Hepatocyte (in vitro differentiated cells): ENCODE data around the gene SLC44A4. TPM values are rescaled to one million over a fixed set of nuclear protein-coding genes. Genes with fewer than 3 reads are reported as not detected.

Source experiments
- DNase-seq: peaks from one replicate; pipeline ENCODE4 v3.0.0-alpha.2; 2016; ENCODE audit warnings: low spot score
- H2AFZ ChIP-seq: fragments of 200-600 bp; sonication (generic); 2 replicates; pipeline ENCODE4 v1.6.0; 2016; ENCODE audit warnings: antibody characterized with exemption, mild to moderate bottlenecking
- H3K27ac ChIP-seq: fragments of 200-600 bp; sonication (generic); 2 replicates; pipeline ENCODE4 v1.5.1; 2016; ENCODE audit warnings: mild to moderate bottlenecking
- H3K27me3 ChIP-seq: fragments of 200-600 bp; sonication (generic); 2 replicates; pipeline ENCODE4 v1.6.1; 2016
- H3K36me3 ChIP-seq: fragments of 200-600 bp; sonication (generic); replicated peaks from 2 replicates; pipeline ENCODE4 v1.5.1; 2016; ENCODE audit warnings: low read depth; ENCODE audit not compliant: insufficient read depth
- H3K4me1 ChIP-seq: fragments of 200-600 bp; sonication (generic); 2 replicates; pipeline ENCODE4 v1.5.1; 2016; ENCODE audit warnings: mild to moderate bottlenecking, moderate library complexity; ENCODE audit not compliant: insufficient read depth
- H3K4me2 ChIP-seq: fragments of 200-600 bp; sonication (generic); 2 replicates; pipeline ENCODE4 v1.6.0; 2016
- H3K4me3 ChIP-seq: fragments of 200-600 bp; sonication (generic); 2 replicates; pipeline ENCODE4 v1.5.1; 2016; ENCODE audit warnings: mild to moderate bottlenecking
- H3K79me2 ChIP-seq: fragments of 200-600 bp; sonication (generic); 2 replicates; pipeline ENCODE4 v1.6.0; 2017; ENCODE audit warnings: mild to moderate bottlenecking
- H3K9me2 ChIP-seq: fragments of 200-600 bp; sonication (generic); replicated peaks from 2 replicates; pipeline ENCODE4 v1.6.0; 2017; ENCODE audit warnings: mild to moderate bottlenecking; ENCODE audit not compliant: insufficient read depth
- H3K9me3 ChIP-seq: fragments of 200-600 bp; sonication (generic); 2 replicates; pipeline ENCODE4 v1.5.1; 2016; ENCODE audit warnings: low read depth, mild to moderate bottlenecking
- H4K20me1 ChIP-seq: fragments of 200-600 bp; sonication (generic); 2 replicates; pipeline ENCODE4 v1.6.0; 2016; ENCODE audit warnings: mild to moderate bottlenecking; ENCODE audit not compliant: insufficient read depth, poor library complexity, severe bottlenecking
- EZH2 ChIP-seq: fragments of 200-600 bp; sonication (generic); IDR thresholded peaks from 2 replicates; pipeline ENCODE4 v1.6.1; 2016; ENCODE audit warnings: antibody characterized with exemption, mild to moderate bottlenecking, borderline replicate concordance
- EZH2phosphoT487 ChIP-seq: fragments of 200-600 bp; sonication (generic); IDR thresholded peaks from one replicate; pipeline ENCODE4 v1.6.1; 2018; ENCODE audit warnings: antibody characterized with exemption, mild to moderate bottlenecking, low read depth, moderate library complexity; ENCODE audit not compliant: unreplicated experiment, severe bottlenecking
- WGBS: methylation state at CpG from one replicate; pipeline ENCODE4 v1.1.6; 2016; ENCODE audit warnings: low lambda C conversion rate; ENCODE audit errors: missing lambda C conversion rate; 5-methylcytosine and 5-hydroxymethylcytosine counted together
- polyA plus RNA-seq: library from polyadenylated mRNA; unstranded; fragments of >200 nt; fragmentation: Nextera tagmentation; extraction: Ambion mirVana; gene quantifications from 2 replicates; pipeline ENCODE4 v1.2.1, GENCODE V29; 2016
- total RNA-seq: library from RNA; depleted of rRNA; stranded (reverse); fragments of >200 nt; gene quantifications from 2 replicates; pipeline ENCODE4 v1.2.3, GENCODE V29; 2014
- TF ChIP-seq, protein P1 (sequence below): fragments of 200-600 bp; sonication (generic); IDR thresholded peaks from 2 replicates; pipeline ENCODE4 v1.5.1; 2016; ENCODE audit warnings: antibody characterized with exemption, mild to moderate bottlenecking; ENCODE audit not compliant: poor library complexity

SLC44A4 gene
- total and polyA plus RNA-seq, 2 experiments from 2014 or later = 76.2 to 90.8 TPM

DNA sequence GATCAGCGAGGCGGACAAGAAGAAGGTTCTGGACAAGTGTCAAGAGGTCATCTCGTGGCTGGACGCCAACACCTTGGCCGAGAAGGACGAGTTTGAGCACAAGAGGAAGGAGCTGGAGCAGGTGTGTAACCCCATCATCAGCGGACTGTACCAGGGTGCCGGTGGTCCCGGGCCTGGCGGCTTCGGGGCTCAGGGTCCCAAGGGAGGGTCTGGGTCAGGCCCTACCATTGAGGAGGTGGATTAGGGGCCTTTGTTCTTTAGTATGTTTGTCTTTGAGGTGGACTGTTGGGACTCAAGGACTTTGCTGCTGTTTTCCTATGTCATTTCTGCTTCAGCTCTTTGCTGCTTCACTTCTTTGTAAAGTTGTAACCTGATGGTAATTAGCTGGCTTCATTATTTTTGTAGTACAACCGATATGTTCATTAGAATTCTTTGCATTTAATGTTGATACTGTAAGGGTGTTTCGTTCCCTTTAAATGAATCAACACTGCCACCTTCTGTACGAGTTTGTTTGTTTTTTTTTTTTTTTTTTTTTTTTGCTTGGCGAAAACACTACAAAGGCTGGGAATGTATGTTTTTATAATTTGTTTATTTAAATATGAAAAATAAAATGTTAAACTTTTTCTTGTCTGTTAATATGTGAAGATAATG lies 49.0 kb downstream of the SLC44A4 start:
- TF ChIP-seq, protein P1, sequence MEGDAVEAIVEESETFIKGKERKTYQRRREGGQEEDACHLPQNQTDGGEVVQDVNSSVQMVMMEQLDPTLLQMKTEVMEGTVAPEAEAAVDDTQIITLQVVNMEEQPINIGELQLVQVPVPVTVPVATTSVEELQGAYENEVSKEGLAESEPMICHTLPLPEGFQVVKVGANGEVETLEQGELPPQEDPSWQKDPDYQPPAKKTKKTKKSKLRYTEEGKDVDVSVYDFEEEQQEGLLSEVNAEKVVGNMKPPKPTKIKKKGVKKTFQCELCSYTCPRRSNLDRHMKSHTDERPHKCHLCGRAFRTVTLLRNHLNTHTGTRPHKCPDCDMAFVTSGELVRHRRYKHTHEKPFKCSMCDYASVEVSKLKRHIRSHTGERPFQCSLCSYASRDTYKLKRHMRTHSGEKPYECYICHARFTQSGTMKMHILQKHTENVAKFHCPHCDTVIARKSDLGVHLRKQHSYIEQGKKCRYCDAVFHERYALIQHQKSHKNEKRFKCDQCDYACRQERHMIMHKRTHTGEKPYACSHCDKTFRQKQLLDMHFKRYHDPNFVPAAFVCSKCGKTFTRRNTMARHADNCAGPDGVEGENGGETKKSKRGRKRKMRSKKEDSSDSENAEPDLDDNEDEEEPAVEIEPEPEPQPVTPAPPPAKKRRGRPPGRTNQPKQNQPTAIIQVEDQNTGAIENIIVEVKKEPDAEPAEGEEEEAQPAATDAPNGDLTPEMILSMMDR = peak; percentile 62
- no peak for TF ChIP-seq EZH2
- TF ChIP-seq EZH2phosphoT487 = no peak
- peak; percentile 46 for DNase-seq
- Histone ChIP-seq H2AFZ (peak overlapping the region; percentile 41), H3K27me3 (no peaks in the 10 kb centered on the region), H3K27ac (peak overlapping the region; percentile 86), H3K36me3 (no peaks in the 10 kb centered on the region), H4K20me1 (no peaks in the 10 kb centered on the region), H3K9me3 (no peaks in the 10 kb centered on the region), H3K4me1 (peaks cover 31% of the 10 kb centered on the region), H3K4me2 (peak overlapping the region; percentile 85), H3K9me2 (no peaks in the 10 kb centered on the region), H3K79me2 (peaks cover 37% of the 10 kb centered on the region), H3K4me3 (peak overlapping the region; percentile 75)
- 5% methylated on average over 15 of the region's 15 CpGs for WGBS

DNA sequence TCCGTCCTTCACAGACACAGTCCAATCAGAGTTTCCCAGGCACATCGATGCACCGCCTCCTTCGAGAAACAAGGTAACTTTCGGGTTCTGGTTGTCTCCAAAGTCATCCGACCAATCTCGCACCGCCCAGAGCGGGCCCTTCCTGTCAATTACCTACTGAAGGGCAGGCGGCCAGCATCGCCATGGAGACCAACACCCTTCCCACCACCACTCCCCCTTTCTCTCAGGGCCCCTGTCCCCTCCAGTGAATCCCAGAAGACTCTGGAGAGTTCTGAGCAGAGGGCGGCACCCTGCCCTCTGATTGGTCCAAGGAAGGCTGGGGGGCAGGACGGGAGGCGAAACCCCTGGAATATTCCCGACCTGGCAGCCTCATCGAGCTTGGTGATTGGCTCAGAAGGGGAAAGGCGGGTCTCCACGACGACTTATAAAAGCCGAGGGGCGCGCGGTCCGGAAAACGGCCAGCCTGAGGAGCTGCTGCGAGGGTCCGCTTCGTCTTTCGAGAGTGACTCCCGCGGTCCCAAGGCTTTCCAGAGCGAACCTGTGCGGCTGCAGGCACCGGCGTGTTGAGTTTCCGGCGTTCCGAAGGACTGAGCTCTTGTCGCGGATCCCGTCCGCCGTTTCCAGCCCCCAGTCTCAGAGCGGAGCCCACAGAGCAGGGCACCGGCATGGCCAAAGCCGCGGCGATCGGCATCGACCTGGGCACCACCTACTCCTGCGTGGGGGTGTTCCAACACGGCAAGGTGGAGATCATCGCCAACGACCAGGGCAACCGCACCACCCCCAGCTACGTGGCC lies 51.3 kb downstream of the SLC44A4 start, which contains the start of gene HSPA1B:
TSS of gene HSPA1B (plus strand) at position 453 of the 794 bp plus-strand sequence. CDS start at position 666, 213 bp downstream.
- WGBS = 2% methylated on average over 54 of the region's 56 CpGs
- H3K27me3 ChIP-seq = no peaks in the 10 kb centered on the region
- H3K79me2 ChIP-seq = peaks cover 30% of the 10 kb centered on the region
- peak within 1 kb of the TSS; percentile 91 for H3K27ac ChIP-seq
- H3K9me2 ChIP-seq = no peaks in the 10 kb centered on the region
- H3K36me3 ChIP-seq = no peaks in the 10 kb centered on the region
- H3K4me3 ChIP-seq = peak within 1 kb of the TSS; percentile 23
- H4K20me1 ChIP-seq = no peaks in the 10 kb centered on the region
- H3K4me2 ChIP-seq = peak within 1 kb of the TSS; percentile 76
- peak; percentile 99 for DNase-seq
- TF ChIP-seq EZH2 (no peak), EZH2phosphoT487 (no peak)
- TF ChIP-seq, protein P1 = no peak
- peaks cover 29% of the 10 kb centered on the region for H3K4me1 ChIP-seq
- no peaks in the 10 kb centered on the region for H3K9me3 ChIP-seq
- peak within 1 kb of the TSS; percentile 38 for H2AFZ ChIP-seq

DNA sequence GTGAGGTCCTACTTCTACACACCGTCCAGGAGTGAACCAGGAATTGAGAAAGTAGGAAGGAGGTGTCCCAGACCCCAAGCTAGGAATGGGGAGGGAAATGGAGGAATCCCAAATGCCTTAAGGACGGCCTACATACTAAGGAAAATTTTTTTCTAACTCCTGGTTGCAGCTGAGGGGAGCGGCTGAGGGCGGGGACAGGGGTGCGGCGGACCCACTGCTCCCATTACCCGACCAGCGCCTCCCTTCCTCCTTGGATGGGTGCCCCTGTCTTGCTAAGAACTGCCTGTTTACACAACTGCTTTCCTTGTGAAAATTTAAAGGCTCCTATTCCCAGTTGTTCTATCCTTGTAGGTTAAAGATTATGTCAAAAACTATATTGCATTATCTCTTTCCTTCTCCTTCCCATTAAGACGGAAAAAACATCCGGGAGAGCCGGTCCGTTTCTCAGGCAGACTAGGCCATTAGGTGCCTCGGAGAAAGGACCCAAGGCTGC lies 52.0 kb downstream of the SLC44A4 start:
- Histone ChIP-seq H3K4me2 (peak overlapping the region; percentile 76), H3K9me2 (no peaks in the 10 kb centered on the region), H3K9me3 (no peaks in the 10 kb centered on the region), H4K20me1 (no peaks in the 10 kb centered on the region), H3K79me2 (peaks cover 26% of the 10 kb centered on the region), H3K27ac (peak overlapping the region; percentile 91), H3K4me3 (peak overlapping the region; percentile 18), H2AFZ (peak overlapping the region; percentile 38), H3K4me1 (peaks cover 29% of the 10 kb centered on the region), H3K36me3 (no peaks in the 10 kb centered on the region), H3K27me3 (no peaks in the 10 kb centered on the region)
- TF ChIP-seq EZH2phosphoT487 (no peak), EZH2 (no peak)
- TF ChIP-seq, protein P1 = no peak
- 4% methylated on average over 13 of the region's 13 CpGs for WGBS
- DNase-seq = peak; percentile 86
